GM18519 (cell line): ENCODE results near the gene FMO4.
"Not testable (repeated sequence)": the region's sequence is repeated elsewhere in the genome, so short reads cannot be mapped to it uniquely, and the experiment has no call there.

Experiments
- ATAC-seq: cut with Tn5 transposase; IDR thresholded peaks from one replicate; pipeline ENCODE4 v1.9.1; 2021; ENCODE audit warnings: mild to moderate bottlenecking, moderate library complexity; ENCODE audit not compliant: unreplicated experiment, low FRiP score

FMO4 gene, protein sequence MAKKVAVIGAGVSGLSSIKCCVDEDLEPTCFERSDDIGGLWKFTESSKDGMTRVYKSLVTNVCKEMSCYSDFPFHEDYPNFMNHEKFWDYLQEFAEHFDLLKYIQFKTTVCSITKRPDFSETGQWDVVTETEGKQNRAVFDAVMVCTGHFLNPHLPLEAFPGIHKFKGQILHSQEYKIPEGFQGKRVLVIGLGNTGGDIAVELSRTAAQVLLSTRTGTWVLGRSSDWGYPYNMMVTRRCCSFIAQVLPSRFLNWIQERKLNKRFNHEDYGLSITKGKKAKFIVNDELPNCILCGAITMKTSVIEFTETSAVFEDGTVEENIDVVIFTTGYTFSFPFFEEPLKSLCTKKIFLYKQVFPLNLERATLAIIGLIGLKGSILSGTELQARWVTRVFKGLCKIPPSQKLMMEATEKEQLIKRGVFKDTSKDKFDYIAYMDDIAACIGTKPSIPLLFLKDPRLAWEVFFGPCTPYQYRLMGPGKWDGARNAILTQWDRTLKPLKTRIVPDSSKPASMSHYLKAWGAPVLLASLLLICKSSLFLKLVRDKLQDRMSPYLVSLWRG

GRCh38 chr1:171313835-171314320, at the start of gene FMO4:
Gene FMO4 (plus strand): TSS chr1:171314183. CDS start chr1:171319826, 5,643 bp downstream.
- peak; percentile 99 for ATAC-seq

DNA sequence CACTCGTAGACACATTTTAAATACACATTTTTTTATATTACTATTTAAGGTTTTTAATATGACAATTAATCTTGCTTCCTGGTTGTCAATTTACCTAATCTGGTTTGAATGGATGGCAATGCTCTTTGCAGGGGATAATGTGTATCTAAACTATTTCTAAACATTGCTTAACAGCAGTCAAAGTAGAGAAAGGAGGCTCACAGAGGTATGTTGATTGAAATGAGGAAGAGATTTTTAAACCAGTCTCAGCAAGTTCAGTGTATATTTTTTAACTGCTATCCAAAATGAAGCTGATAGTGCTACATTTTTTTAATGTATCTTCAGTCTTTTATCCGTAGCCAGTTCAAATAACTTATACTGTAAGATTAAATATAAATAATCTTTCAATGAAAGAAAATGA, 48.3 kb upstream of the FMO4 start:
- ATAC-seq, result no peak

DNA sequence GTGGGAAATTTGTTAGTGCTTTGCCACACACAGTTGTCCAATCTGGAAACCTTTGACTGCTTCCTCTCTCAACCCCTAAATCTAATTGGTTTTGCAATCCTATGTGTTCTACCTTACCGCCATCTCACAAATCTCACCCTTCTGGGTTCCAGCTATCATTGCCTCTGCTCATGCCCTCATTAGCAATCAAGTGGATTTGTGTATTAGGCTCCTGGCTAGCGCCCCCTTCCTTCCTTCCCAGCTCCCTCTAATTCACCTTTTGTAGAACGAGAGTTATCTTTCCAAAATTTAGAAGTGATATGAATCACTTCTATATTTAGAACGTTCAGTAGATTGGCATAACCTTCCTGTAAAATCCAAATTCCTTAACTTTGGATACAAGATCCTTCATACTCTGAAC, 47.1 kb upstream of the FMO4 start:
- ATAC-seq, result no peak

DNA sequence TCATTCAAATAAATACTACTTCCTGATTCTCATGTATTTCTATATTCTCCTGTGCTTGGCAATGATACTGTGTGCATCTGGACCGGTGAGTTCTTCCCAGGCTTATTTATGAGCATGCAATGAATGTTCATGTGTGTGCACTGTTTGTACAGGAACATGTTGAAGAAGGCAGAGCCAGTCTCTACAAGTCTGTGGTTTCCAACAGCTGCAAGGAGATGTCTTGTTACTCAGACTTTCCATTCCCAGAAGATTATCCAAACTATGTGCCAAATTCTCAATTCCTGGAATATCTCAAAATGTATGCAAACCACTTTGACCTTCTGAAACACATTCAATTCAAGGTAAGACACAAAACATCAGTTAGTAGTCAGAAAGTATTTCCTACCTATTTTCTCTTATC, 46.6 kb upstream of the FMO4 start:
- ATAC-seq, result no peak

GRCh38 chr1:171270806-171271205, 43.2 kb upstream of the FMO4 start:
- no peak for ATAC-seq

GRCh38 chr1:171277534-171277933, 36.4 kb upstream of the FMO4 start:
- ATAC-seq, result no peak

- no peak for ATAC-seq
Observed at GRCh38 chr1:171279234-171279633, 34.7 kb upstream of the FMO4 start.

DNA sequence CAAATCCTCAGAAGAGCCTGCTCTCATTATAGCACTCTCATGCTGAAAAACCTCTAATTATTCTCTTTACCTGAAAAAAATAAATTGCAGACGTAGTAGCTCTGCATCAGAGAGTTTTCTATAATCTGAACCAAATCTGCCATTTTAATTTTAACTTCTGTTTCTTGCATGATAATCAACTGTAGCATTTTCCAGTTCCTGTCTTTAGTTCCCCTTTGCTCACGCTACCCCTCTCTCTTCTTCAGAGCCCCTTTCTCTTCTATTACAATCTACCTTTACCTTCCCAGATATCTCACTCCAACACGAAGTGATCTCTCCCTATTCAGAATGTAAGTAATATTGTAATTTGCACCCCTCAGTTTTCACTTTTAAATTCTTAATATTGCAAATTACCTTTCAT, 34.3 kb upstream of the FMO4 start:
- ATAC-seq, result no peak

DNA sequence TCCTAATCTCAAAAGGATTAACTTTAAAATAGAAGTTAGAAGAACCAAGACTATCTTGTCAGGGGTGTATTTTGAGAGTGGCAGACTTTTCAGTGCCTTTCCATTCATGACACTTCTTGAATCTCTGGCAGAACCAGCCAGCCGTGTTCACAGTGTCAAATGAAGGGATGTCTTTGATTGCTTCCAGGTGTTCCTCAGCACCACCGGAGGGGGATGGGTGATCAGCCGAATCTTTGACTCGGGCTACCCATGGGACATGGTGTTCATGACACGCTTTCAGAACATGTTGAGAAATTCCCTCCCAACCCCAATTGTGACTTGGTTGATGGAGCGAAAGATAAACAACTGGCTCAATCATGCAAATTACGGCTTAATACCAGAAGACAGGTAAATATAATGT, 33.4 kb upstream of the FMO4 start:
- no peak for ATAC-seq

DNA sequence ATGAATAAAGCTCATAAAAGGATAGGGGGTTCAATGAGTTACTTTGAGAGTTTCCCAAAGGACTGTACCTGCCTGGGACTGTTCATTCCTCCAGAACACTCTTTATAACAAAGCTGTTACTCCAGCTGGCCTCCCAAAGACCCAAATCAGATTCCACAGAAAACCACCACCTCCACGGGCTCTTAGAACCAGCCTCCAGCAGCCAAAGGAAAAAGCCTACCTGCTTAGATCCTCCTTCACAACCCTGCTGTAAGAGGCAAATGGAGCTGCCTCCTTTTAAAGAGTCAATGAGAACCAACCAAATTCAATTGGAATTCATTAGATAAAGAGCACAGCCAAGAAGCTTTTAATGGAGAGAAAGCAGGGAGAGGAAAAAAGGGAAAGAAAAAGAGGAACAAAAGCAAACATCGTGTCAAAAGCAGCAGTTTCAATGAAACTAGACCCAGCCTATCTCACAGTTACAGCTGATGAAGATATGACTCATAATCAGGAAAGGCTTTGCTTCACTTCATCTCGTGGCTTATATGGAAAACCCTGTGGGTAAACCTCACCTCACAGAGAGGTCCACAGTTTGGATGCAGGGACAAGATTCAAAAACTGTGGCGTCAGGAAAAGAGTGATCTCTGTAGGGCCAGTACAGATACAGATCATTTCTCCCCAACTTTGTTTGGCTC, 27.8 kb upstream of the FMO4 start:
- ATAC-seq, result peak; percentile 54

DNA sequence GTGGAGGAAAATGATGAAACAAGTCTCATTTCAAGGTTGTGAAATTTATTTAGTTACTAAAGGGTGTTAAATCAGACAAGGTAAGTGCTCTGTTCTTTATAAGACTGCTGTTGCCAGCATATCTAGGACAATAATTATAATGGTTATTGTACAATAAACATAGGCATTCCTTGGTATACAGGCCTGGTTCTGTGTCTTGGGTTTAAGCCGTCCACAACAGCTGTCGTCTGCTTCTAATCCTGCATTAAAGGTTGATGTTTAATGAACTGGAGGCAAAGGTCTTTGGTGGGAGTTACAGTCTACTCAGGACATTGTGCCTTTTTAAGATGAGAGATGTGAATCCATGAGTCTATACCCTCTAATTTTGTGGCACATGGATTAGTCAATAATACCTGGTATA, 23.4 kb upstream of the FMO4 start:
- no peak for ATAC-seq

DNA sequence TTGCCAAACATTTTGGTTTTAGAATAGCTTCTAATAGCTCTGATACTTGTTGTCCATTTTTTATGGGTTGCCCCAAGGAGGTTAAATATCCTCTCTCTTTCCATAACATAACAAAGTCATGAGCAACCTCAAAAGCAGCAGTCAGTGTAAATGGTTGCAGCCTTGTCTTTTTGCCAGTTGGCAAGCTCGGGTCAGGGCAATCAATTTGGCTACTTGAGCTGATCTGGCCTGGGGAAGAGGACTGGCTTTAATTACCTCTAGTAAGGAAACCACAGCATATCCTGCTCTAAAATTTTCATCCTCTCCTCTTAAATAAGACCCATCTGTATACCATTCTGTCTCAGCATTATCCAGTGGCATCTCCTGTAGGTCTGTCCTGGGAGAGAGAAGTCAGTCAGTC, 21.2 kb upstream of the FMO4 start:
- no peak for ATAC-seq

- ATAC-seq, result not testable (repeated sequence)
Observed at GRCh38 chr1:171295383-171295782, 18.6 kb upstream of the FMO4 start.

GRCh38 chr1:171295821-171296220, 18.2 kb upstream of the FMO4 start:
- ATAC-seq, result no peak

GRCh38 chr1:171296897-171297296, 17.1 kb upstream of the FMO4 start:
- no peak for ATAC-seq

GRCh38 chr1:171298696-171299095, 15.3 kb upstream of the FMO4 start:
- no peak for ATAC-seq

DNA sequence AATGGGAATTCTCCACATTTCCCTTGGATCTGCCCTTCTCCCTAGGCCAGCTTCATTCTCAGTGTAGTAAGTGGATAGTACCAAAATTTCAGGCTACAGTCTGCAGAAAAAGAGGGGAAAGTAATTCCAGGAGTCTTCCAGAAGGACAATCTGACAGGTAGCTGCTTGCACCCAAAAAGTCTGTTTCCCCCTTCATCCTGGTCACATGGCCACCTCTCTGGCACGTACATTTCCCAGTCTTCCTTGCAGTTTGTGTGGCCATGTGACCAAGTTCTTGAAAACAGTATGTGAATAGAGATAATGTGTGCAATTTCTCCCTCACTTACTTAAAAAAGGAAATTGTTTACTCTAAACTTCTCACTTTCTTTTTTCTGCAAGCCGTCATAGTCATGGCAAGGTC, 14.6 kb upstream of the FMO4 start:
- no peak for ATAC-seq

DNA sequence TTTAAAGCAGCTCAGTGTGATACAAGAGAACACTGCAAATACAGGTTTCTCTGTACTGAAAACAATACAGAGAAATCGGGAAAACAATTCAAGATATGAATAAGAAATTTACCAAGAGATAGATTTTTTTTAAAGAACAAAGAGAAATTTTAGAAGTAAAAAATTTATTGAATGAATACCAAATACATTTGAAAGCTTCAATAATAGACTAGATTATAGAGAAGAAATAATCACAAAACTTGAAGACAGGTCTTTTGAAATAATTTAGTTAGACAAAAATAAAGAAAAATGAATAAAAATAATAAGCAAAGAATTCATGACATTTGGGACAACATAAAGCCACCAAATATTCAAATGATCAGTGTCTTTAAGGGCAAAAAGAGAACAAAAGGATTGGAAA, 13.6 kb upstream of the FMO4 start:
- no peak for ATAC-seq

- no peak for ATAC-seq
Observed at GRCh38 chr1:171310661-171311087, 3.3 kb upstream of the FMO4 start.

- ATAC-seq, result no peak
Observed at GRCh38 chr1:171311771-171312558, 2.0 kb upstream of the FMO4 start.

- ATAC-seq, result peak; percentile 40
Observed at GRCh38 chr1:171313319-171313834, 606 bp upstream of the FMO4 start.
